NCI-H748 (cell line): ENCODE results near the gene GNPTG.

ENCODE experiments used
- DNase-seq: peaks from one replicate; lab custom pipeline; 2025; ENCODE audit not compliant: unreplicated experiment; lab: John Stamatoyannopoulos, UW

GNPTG gene

DNA sequence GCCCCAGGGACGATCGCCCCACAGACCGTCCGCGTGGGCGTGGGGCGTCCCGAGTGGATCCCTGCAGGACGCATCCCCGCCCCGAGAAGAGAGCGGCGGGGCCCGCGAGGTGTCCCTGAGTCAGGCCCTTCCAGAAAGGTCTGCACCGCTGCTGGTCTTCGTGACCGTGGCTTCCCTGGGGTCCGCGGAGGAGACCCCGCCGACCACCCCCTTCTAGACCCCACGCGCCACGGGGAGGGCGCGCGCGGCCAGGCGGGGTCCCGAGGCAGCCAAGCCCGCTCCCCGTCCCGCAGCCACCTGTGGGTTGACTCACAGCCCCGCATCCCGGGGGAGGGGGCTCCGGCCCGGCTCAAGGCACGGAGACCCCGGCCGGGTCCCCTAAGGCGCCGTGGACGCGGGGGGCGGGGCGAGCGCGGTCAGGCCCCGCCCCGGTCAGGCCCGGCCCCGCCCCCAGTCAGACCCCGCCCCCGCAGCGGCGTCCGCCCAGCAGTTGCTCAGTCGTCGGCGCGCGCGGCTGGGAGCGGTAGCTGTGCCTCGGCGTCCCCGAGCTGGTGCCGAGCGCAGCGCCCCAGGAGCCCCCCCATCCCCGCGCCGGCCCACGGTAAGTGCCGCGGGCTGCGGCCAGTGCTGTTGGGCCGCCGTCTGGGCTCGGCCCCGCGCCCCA lies 18.4 kb upstream of the GNPTG start, which contains the start of gene BAIAP3:
TSS of gene BAIAP3 (plus strand) at position 497 of the 664 bp plus-strand sequence. CDS start 4,905 bp downstream, outside the sequence.
- peak; percentile 43 for DNase-seq

DNA sequence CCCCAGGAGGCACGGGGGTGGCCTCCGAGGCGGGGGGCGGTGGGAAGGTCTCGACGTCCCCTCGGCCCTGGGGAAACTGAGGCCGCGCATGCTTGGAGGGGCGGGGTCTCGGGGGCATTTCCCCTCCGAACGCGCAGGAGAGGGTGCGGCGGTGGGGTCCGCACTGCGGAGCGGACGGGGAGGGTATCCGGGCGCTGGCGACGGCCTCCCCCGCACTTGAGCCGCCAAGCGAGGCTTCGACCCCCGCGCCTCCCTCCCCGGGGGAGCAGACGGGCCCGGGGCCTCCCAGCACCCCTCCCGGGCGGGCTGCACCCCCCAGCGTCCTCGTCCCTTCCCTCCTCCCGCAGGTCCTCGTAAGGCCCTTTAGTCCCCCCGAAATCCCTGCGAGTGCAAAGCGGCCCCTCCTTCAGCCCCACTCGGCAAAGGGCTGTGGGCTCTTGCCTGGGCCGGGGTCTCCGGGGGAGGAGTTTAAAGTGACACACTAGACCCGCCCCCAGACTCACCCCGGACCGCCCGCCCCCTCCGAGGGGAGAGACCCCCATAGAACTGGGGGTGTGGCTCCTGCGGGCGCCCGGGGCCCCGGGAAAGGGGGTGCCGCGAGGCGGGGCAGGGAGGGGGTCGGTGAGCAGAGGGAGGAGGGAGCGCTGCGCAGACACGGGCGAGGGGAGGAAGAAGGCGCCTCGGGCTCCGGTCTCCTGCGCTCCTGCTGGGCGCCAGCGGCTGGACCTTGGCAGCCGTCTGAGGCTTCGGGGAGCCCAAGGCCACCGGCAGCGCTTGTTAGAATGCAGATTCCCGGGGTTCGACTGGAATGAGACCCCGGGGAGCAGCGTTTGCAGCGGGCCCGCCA lies 17.7 kb upstream of the GNPTG start:
- peak; percentile 27 for DNase-seq

DNA sequence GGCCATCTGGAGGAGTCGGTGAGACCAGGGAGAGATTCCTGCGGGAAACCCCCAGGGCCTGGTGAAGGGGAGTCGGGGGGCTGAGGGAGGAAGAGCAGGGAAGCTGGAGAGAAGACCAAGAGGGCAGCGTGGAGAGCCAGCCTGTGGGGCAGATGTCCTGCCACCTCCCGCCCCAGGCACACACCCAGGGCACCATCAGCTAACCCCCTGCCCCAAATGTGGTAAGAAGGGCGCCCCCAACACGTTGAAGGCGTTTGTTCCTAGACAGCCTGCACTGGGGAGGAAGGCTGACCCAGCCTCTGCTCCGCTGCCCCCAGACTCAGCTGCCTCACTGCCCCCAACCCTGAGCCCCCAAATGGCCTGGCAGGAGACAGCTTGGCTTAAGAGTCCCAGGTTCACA lies 17.0 kb upstream of the GNPTG start:
- DNase-seq: no peak

DNA sequence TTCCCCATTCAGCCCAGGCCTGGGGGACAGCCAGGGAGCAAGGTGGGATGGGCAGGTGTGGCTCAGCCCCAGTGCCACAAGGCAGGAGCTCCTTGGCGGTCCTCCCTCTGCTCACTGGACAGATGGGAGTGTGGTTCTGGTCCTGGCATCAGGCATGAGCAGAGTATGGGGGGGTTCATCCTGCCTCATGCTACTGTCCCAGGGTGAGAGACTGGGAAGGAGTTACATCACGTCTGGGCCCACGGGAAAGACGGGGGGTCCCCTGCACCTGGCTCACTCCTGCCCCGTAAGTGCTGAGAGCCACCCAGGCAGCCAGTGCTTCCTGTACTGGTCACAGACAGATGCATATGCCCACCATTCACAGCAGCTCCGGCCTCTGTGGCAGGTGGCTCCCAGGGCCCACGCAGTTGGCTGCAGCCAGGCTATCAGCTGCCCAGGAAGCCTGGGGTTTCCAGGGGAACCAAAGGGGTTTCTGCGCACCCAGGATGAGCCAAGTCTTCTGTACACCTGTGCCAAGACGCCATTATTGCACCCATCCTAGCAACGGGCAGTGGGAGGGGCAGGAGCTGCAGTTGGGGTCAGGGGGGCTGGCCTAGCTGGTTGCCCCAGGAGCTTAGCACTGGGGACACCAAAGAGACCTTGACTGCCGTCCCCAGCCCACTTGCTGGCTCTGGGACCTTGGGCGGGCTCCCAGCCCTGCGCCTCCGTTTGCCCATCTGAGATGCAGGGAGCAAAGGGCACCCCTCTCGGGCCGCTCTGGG lies 16.3 kb upstream of the GNPTG start:
- DNase-seq: peak; percentile 51

DNA sequence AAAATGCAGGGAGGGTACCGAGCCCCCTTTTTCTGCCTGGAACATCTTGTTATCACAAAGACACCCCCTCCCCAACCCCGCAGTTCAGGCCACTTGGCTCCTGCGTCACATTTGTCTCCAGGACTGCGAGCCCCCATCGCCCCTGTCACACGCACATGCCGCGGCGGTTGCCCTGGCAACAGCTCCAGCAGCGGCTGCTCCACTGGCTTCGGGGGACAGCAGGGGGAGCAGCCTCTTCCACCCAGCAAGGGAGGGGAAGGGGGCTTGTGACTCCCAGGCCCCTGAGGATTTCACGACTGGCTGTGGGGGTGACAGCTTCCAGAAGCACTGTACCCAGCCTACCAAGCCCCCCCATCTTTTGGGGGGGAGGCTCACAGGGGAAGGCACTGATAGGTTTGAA lies 15.7 kb upstream of the GNPTG start:
- peak; percentile 51 for DNase-seq

DNA sequence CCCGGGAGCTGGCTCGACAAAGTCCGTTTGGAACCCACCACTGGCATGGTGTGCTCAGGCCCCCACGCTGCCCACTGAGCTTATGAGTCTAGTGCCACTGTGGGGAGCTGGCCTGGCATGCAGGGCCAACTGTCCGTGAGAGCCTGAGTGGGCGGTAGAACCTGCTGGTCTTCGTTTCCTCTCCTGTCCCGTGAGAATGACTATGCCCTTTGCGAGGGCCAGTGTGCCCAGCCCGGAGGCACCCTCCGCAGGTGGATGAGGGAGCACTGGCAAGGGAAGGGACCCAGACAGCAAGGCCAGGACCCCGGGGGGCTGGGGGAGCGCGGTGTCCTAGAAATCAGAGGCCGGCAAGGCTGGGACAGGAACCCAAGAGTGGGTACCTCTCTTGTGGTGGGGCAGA lies 15.1 kb upstream of the GNPTG start:
- no peak for DNase-seq

DNA sequence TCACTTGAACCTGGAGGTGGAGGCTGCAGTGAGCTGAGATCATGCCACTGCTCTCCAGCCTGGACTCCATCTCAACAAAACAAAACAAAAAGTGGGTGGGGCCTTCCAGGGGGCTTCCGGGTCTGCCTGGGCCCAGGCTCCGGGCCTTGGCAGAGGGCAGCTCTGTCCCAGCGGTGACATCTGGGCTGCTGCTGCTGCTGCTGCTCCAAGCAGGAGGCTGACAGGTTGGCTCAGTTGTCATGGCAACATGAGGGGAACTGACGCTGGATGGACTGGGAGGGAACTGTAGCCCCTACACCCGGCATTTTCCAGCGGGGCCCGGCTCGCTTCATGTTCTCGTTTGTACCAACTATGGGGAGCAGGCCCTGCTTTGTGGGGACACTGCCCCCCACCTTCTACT lies 14.2 kb upstream of the GNPTG start:
- peak; percentile 37 for DNase-seq

DNA sequence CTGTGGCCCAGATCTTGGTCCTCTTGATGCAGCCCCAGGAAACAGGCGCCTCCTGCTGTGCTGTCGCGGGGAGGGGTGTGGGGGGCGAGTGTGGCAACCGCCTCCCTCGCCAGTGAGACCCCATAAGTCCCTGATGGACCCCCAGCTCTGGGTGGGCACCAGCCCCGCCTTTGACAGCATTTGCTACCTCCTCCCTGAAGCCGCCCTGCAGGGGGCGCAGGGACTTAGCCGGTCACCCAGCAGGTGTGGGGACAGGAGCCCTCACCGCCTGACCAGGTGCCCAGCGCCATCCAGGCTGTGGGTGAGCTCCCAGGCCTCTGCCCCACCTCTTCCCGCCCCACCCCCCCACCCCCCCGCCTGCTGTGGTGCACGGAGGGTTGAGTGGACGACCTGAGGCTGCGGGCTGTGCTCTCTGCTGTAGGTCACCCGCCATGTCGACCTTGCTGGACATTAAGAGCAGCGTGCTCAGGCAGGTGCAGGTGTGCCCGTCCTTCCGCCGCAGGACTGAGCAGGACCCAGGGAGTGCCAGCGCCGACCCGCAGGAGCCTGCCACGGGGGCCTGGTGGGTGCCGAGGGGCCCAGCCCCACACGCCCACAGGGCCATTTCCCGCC lies 13.5 kb upstream of the GNPTG start:
- DNase-seq: peak; percentile 26

DNA sequence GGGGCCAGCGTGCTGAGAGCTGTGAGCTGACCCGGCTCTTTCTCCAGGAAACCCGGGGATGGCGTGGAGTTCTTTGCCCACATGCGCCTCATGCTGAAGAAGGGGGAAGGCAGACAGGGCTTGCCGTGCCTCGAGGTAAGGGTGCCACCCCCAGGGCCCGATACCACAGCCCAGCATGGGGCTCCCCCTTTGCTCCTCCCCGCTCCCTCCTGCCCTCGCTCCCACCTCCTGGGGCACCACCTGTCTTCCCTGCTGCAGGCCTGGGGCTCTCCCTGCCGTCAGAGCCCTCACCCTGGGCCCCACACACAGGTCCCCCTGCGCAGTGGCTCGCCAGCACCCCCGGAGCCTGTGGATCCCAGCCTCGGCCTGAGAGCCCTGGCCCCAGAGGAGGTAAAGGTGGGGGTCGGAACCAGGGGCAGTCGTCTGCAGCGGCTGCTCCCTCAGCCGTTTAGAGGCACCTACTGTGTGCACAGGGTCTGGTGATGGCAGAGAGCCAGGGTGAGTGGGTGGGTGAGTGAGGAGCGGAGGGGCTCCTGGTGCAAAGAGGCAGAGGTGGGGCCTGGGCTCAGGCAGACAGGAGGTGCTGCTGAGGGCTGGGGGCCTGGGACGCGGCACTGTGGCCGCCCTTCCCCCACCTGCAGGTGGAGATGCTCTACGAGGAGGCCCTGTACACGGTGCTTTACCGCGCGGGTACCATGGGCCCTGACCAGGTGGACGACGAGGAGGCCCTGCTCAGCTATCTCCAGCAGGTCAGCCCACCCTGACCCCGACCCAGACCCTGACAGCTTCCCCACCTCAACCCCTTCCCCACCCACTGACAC lies 12.7 kb upstream of the GNPTG start:
- DNase-seq: no peak

DNA sequence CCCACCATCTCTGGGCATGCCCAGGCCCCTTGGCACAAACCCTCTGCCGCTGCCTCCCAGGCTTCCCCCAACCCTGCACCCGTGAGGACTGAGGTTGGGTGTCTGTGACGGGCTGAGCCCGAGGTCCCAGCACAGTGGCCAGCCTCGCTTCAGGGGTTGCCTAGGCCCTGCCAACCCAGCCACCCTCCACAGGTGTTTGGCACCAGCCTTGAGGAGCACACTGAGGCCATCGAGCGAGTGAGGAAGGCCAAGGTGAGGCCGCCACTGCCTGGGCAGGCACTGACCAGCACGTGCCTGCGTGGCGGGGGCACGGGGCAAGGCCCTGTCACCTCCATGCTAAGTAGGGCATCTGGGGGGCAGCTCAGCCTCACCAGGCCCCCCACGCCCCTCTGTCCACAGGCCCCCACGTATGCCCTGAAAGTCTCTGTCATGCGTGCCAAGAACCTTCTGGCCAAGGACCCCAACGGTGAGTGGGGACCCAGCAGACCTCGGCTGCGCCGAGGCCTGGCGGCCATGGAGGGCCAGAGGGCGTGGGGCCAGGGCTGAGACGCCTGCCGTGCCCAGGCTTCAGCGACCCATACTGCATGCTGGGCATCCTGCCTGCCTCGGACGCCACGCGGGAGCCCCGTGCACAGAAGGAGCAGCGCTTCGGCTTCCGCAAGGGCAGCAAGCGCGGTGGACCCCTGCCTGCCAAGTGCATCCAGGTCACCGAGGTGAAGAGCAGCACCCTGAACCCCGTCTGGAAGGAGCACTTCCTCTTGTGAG lies 10.8 kb upstream of the GNPTG start:
- no peak for DNase-seq

DNA sequence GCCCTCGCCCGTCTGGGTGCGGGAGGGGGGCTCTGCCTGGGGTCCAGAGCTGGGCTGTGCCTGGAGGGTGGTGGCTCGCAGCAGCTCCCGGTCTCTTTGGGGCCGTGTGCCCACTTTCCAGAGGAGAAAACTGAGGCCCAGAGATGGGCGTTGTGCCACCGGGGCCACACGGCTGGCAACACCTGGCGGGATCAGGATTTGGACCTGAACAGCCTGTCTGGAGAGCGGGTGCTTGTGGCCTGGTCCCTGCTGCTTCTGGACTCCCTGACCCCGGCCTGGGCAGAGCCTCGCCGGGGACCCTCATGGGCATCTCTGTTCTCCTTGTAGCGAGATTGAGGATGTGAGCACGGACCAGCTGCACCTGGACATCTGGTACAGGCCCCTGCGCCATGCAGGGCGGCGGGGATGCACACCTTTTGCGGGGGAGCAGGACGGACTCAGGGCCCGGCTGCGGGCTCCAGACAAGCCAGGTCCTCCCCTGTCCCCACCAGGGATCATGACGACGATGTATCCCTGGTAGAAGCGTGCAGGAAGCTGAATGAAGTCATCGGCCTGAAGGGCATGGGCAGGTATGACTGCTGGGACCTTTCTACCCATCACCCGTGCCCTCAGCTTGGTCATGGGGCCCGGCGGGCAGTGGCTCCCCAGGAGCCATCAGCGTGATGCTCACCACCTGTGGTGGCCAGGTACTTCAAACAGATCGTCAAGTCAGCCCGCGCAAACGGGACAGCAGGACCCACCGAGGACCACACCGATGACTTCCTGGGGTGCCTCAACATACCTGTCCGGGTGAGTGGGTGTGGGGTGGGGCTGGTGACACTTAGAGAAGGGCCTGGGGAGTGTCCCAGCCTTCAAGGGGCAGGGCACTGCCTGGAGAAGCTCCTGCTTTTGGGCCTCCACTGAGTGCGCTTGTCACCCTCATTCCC lies 10.0 kb upstream of the GNPTG start:
- peak; percentile 6 for DNase-seq

DNA sequence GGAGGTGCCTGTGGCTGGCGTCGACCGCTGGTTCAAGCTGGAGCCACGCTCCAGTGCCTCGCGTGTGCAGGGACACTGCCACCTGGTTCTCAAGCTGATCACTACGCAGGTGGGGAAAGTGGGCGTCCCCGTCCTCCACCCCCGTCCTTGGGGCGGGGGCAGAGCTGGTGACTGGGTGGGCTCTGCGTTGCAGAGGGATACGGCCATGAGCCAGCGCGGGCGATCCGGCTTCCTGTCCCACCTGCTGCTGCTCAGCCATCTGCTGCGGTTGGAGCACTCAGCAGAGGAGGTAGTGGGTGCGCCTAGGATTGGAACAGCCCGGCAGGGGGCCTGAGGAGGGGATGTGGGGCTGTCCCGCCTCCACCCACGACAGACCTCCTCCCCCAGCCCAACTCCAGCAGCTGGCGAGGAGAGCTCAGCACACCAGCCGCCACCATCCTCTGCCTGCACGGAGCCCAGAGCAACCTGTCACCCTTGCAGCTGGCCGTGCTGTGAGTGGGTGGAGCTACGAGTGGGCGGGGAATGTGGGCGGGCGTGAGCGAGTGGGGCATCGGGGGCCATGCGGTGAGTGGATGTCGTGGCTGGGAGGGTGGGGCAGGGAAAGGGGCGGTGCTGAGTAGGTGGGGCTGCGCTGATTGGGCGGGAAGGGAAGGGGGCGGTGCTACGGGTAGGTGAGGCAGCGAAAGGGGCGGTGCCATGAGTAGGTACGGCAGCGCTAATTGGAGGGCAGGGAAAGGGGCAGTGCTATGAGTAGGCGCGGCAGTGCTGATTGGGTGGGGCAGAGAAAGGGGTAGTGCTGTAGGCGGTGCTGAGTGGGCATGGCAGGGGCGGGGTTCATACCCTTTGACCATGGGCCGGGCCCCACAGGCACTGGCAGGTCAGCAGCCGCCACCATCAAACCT lies 9.0 kb upstream of the GNPTG start:
- DNase-seq: peak; percentile 91

DNA sequence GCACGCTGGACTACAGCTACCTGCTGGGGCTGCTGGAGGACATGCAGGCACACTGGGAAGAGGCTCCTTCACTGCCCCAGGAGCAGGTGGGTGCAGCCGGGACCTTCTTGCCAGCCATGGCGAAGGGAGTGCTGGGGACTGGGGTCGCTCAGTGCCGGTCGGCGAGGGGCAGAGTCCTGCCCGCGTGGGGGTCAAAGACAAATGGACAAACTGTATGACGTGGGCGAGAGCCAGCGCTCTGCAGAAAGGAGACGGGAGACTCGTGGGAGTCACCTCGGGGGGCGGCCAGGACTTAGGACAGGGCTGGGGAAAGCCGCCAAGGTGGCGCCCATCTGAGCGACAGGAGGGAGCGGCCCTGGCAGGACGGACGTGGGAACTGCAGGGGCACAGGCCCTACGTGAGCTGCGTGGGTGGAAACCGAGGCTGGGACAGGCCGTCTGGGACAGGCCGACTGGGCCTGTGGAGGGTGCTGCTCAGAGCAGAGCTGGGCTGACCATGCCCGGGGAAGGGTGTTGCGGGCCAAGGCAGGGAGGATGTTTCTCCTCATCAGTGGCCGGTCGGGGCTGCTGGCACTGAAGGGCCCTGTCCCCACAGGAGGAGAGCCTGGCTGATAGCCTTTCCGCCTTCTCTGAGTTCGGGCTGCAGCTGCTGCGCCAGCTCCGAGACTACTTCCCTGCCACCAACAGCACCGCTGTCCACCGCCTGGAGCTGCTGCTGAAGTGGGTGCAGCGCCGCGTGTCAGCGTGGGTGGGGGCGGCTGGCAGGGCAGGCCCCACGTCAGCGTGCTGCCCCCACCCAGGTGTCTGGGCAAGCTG lies 8.1 kb upstream of the GNPTG start:
- no peak for DNase-seq

DNA sequence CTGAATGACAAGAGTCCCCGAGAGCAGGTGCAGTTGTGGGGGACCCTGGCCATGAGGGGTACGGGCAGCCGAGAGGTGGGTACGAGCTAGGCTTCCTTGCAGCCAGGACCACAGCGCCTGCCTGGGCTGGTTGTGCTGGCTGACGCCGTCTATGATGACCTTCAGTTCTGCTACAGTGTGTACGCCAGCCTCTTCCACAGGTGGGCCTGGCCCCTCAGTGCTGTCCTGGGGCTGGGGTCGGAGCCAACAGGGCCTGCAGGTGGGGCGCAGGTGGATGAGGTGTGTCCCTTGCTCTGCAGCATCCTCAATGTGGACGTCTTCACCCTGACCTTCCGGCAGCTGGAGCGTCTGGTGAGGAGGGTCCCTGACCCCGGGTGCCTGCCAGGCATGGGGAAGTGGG lies 7.2 kb upstream of the GNPTG start:
- no peak for DNase-seq

DNA sequence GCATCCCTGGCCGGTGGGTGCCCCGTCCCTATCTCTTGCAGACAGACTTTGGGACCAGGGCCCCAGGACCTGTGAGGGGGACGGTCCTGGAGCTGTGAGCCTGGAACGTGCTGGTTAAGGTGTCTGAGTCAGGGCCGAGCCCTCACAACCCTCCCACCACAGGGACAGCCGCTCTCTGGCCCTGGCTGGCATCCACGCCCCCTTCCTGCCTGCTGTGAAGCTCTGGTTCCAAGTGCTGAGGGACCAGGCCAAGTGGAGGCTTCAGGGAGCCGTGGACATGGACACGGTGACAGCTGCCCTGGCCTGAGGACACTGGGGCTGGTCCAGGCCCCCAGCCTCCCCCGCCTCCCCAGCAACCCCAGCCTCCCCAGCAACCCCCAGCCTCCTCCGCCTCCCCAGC lies 6.6 kb upstream of the GNPTG start:
- DNase-seq: no peak

DNA sequence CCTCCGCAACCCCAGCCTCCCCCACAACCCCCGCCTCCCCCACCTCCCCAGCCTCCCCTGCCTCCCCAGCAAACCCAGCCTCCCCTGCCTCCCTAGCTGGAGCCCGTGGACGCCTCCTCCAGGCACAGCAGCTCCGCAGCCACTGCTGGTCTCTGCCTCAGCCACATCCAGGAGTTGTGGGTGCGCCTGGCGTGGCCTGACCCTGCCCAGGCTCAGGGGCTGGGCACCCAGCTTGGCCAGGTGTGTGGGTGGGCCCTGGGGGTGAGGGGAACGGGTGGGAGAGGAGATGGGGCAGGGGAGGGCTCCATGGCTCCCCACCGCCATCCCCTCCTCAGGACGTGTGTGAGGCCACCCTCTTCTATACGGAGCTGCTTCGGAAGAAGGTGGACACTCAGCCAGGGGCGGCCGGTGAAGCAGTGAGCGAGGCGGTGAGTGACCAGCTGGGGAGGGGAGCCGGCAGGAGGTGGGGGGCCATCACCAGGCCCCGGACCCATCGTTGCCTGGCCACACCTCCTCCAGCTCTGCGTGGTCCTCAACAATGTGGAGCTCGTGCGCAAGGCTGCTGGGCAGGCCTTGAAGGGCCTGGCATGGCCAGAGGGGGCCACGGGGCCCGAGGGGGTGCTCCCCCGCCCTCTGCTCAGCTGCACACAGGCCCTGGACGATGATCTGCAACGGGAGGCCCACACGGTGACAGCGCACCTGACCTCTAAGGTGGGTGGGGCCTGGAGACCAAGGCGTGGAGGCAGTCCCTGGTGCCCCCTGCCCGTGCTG lies 5.9 kb upstream of the GNPTG start:
- DNase-seq: no peak
